22Rv1 (cell line): ENCODE measurements around the gene ENAH.

Source experiments
- CTCF ChIP-seq: fragments of 450-650 bp; IDR thresholded peaks from 2 replicates; pipeline ENCODE4 v1.5.1; 2017; ENCODE audit warnings: mild to moderate bottlenecking
- ZFX ChIP-seq: fragments of 450-650 bp; IDR thresholded peaks from 2 replicates; pipeline ENCODE4 v1.6.1; 2017; ENCODE audit warnings: antibody characterized with exemption, borderline replicate concordance

- TF ChIP-seq CTCF (no peak), ZFX (no peak)
These were observed 104.6 kb downstream of the ENAH start for GRCh38 chr1:225548140-225548857.
